HG02840 (cell line): ENCODE results near the gene GMDS.
"Not testable (repeated sequence)": the region's sequence is repeated elsewhere in the genome, so short reads cannot be mapped to it uniquely, and the experiment has no call there.

Source experiments
- ATAC-seq: cut with Tn5 transposase; IDR thresholded peaks from one replicate; pipeline ENCODE4 v1.9.1; 2021; ENCODE audit warnings: mild to moderate bottlenecking, moderate library complexity, moderate number of reproducible peaks; ENCODE audit not compliant: unreplicated experiment, low FRiP score

The GMDS gene

DNA sequence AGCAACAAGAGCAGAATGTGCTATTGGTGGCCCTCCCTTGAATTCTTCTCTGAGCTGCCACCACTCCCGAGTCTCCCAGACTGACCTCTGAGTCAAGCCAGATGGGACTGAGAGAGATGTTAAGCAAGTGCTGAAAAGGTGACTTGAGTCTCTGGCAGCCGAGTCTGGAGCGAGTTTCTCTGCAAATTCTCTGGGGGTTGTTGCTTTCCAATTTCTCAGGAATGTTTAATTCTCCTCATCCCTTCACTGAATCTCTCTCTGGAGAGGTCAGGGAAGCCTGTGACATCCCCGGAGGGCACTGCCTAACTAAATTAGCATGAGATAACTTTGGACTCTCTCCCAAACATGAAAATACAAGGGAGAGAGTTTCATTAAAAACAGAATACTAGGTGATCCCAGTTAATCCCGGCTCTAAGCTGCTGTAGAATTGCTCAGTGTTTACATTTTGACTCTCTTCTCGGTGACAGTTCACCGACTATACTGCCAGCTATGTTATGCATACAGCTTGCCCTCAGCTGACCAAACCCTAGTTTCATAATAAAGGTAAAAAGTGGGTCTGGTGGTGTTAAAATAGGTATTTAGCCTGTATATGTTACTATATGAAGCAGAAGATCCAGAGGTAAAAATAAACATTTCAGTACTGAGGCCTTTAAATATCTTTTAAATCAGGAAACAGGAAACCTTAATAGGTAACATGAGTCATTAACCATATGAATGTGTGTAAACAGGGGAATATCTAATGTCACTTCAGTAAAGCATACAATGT lies 477.7 kb downstream of the GMDS start:
- no peak for ATAC-seq

DNA sequence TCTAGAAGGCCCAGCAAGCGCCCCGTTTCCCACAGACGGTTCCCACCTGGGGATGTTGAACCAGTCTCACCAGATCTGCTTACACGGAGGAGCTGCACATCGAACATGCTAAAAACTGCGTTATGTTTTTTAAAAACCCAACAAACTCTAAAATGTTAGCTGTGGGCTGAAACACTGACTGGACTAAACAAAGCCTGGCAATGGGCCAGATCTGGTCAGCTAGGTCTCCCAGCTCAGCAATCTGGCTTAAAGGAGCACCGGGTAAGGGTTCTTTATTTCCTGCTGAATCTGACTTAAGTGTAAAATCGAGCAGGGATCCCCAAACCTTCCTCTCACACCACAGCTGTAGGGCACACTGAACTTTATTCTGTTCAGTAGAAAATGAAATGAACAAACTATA lies 478.8 kb downstream of the GMDS start:
- no peak for ATAC-seq

DNA sequence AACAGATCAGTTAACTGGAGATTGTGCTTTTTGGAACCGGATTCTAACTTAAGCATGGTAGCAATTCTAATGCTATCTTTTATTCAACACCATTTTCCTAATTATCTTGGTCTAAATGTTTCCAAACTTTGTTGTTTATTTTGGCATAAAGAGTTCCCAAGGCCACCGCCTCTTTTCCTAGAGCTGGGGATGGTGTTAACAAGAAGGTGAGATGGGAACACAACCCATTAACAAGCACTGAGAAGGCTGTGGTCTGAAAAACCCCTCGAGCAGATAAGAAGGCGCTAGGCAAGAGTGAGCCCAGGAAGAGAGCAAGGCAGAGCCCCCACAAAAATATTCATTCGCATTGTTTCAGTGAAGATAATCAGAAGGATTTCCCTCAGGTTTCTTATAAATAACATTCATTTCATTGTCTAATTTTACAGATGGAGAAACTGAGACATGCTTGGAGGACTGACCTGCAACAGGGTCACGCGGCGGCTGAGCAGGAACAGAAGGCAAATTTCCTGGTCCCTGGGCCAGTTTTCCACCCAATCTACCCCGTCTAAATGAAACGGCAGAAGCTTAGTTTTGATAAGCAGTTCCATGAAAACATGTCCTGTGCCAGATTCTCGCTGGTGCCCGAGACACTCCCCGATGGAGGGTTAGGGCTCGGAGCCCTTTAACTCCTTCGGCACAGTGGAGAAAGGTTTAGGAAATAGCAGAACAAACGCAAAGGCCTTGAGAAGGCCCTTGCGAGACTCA lies 480.1 kb downstream of the GMDS start:
- no peak for ATAC-seq

DNA sequence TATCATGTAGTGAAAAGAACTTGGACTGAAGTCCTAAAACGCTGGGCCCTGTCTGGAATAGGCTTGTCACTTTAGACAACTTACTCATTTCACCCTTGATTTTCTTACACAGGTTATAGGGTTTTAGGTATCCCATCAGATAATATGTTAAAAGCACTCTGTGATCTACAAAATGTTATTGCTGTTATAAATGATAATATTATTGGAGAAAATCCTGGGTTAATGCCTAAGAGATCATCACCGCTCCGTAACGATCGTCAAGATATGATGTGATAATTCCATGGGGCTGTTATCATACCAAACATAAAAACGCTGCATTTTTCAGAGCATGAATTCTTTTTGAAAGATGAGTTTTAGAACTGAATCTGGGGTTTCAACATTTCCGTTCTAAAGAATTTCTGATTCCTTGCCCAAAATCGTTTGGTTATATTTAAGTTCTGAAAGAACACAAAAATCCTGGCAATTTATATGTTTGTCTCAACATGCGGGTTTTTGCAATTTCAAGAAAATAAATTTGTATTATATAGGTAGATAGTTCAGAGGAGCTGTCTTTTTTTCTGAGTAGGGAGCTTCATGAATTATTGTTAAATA lies 480.9 kb downstream of the GMDS start:
- ATAC-seq = no peak

DNA sequence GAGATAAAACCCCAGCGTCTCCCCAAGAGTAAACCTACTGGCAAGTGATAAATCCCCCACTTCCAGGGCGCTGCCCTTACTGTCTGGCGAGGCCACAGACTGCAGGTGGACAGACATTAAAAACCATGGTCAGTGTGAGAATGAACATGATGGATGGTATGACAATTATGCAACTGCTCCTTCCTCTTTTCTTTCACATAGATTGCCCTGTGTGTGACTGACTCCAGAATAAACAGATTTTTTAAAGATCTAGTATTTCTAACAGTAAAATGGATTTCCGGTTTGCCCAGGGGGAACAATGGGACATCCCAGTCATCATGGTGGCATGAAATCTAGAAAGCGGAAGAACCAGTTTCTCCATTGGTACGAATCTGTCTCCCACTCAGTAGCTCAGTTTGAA lies 482.0 kb downstream of the GMDS start:
- ATAC-seq = no peak

DNA sequence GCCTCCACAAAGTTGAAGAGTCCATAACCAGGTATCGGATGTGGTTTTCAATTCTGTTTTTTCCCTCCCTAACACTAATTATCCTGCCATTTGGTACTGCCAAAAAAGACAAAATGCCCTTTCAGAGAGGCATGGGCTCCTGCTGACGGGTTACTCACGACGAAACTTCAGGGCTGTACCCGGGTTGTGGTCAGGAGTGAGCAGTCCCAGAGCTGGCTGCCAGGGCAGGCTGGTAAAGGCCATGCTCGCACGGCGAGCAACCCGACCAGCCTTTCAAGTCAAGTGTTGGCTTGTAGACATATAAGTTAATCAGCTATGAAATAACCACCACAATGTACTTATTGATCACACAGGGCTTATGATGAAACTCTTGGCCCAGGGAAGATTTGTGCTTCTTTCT lies 483.2 kb downstream of the GMDS start:
- no peak for ATAC-seq

DNA sequence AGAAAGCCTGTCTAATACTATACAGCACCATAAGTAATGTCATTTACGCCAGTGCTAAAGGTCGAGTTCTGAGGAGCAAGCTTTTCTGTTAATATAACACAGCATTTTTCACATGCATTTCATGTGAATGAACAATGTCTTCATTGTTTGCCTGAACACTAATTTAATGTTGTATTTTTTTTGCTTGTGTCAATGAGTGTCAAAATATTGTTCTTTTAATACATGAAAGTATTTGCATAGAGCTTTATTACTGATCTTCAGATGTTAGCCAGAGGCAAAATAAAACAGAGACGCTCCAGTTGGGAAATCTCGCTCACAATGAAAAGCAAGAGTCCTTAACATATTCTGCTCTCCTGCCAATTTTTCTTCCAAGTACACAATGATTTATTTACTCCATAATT lies 483.9 kb downstream of the GMDS start:
- ATAC-seq = no peak

DNA sequence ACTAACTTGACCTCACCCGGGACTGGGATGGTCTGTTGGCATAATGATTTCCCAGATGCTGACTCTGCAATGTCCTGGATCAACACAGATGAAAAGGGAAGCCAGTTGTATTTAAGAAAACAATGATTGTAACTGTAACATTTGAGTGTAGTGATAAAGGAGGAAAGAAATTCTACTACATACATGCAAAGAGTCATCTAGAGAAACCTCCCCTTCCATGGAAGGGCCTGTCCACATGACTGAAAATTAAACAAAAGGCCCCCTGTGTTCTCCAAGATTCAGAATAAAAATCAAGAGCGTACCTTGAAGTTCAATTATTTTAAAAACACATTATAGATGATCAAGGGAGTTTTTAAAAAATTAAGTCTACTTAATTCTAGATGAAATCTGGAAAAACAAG lies 484.5 kb downstream of the GMDS start:
- no peak for ATAC-seq

DNA sequence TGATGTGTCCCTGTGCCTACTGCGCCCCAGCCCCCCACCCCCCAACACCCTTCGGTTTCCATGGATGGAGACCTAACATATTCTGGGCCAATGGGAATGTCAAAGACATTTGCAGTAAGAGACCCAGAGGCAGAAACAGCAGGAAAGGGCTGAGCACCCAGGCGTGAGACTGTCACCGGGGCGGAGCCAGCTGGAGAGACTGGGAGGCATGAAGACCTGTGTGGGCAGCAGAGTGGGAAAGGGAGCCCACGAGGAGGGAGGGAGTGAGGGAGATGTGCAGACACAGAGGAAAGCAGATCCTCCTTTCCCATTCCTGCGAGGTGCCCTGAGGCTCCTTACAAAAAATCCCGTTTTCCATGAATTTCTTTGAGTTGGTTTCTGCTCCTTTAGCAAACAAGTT lies 485.5 kb downstream of the GMDS start:
- no peak for ATAC-seq

DNA sequence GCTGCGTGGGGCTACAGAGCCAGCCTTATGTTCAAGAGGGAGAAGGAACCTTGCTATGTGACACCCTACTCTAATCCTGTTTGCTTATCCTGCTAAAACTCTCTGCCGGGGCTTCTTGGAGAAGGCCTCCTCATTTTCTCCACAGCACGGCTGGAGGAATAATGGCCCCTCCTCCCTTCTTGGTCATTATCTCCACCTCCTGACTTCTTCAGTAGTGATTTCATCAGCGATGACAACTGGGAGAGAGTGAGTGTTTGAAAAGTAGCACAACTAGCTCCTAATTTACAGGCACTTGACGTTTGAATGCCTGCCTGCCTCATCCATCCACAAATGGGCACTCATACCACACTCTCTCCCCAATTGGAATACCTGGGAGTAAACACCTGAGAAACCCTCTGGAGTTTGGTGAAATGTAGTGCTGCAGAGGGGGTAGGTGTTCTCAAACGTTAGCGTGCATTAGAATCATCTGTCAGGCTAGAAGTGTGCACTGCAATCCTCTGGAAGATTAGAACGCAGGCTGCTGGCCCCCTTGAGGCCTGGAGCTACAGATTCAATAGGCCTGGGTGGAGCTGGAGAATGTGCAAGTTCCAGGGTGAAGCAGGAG lies 487.2 kb downstream of the GMDS start:
- no peak for ATAC-seq

DNA sequence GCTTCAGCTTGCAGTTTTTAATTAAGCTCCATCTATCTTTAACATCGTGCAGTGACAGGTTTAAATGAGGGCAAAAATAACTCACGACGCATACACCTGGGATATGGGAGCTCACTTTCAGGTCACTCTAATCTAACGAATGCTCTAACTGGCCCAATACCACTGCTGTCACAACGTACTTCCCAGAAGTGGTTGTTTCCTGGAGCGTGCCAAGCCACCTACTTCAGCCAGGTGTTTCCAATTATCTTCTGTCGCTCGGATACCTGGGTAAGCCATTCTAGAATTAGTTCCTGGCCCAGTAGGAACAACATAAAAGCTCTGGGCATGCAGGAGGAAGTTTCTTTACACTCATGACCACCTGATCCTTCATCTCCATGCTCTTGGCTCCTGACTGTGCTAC lies 488.3 kb downstream of the GMDS start:
- ATAC-seq = no peak

DNA sequence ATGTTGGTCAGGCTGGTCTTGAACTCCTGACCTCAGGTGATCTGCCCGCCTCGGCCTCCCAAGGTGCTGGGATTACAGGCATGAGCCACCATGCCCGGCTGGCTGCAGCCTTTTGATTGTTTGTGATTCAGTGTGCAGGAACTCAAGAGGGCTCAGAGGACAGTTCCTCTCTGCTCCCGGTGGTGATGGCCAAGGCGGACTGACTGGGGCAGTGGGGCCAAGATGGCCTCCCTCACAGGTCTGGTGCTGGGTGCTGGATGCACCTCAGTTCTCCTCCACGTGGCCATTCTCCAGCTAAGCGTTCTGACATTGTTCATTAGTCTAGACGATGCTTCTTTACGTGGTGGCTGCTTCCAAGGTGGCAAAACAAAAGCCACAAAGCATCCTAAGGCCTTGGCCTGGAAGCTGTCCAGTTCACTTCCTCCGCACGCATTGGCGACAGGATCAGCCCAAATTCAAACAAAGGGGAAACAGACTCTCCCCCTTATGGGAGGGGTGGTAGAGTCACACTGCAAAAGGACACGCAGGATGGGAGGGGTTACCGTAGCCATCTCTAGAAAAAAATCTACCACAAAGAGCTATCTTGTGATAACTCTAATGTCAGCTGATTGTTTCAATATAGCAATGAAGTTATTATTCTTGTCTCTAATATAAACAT lies 488.8 kb downstream of the GMDS start:
- ATAC-seq = no peak

DNA sequence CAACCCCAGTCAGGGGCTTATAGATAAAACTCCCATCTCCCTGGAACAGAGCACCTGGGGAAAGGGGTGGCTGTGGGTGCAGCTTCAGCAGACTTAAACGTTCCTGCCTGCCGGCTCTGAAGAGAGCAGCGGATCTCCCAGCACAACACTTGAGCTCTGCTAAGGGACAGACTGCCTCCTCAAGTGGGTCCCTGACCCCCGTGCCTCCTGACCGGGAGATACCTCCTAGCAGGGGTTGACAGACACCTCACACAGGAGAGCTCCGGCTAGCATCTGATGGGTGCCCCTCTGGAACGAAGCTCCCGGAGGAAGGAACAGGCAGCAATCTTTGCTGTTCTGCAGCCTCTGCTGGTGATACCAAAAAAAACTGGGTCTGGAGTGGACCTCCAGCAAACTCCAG lies 494.3 kb downstream of the GMDS start:
- ATAC-seq = not testable (repeated sequence)

DNA sequence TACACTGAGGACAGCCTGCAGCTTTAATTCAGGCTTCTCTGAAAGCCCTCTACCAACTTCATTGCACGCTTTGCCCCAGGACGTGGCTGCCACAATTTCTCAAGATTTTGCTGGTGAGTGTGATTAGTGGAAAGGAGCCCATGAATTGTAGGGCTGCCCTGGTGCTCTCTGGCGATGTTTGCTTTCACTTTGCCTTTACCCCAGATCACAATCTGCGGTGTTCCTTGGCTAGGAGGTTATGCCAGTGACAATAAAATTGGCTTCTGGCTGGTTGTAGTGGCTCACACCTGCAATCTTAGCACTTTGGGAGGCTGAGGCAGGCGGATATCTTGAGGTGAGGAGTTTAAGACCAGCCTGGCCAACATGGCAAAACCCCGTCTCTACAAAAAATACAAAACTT lies 496.4 kb downstream of the GMDS start:
- ATAC-seq = no peak

DNA sequence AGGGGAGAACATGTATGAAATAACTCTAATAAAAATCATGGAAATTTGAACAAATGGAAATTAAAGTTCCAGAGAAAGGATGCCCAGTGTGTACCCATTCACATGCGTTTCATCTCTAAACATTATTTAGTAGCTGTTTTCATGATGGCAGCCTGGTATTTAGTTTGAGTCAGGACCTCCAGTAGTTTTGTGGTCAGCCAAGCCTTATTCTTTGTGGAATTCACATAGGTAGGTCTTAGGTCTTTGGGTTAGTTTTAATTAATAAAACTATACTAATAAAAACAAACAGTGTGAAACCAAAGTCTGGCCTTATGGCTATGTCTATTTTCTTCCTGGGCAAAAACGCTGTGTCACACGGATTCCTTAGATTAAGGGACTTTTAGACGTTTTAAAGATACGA lies 497.9 kb downstream of the GMDS start:
- no peak for ATAC-seq

DNA sequence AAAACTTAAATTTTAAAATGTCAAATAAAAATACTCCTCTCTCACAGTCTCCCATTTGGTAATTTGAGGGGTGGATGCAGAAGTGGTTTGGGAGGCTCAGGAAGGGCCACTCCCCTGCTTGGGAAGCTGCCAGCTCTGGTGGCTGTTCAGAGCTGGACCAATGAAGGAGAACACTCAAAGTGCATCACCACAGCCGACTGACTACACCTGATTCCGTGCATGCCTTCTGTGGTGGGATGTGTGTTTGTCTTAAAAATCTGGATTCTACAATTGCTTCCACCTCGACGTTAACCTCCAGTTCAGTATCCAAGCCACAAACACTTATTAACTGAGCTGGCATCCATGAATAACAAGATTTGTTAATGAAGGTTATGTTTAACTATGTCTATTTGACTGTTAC lies 498.4 kb downstream of the GMDS start:
- ATAC-seq = no peak

DNA sequence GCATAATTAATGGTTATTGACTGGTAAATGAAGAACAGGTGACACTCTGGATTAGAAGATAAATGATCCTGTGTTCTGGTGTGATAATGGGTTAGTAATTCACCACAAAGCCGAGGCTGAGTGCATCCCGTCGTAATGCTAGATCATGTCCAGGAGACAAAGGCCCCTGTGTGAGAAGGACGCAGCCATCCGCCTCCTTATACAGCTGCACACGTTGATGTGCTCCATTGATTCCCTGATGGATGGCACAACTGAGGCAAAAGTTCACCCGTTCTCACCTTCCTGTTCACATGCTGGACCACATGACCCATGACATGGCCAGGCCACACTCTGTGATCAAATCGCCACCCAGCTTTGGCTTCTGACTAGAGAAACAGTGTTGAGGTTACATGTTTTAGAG lies 499.6 kb downstream of the GMDS start:
- no peak for ATAC-seq

DNA sequence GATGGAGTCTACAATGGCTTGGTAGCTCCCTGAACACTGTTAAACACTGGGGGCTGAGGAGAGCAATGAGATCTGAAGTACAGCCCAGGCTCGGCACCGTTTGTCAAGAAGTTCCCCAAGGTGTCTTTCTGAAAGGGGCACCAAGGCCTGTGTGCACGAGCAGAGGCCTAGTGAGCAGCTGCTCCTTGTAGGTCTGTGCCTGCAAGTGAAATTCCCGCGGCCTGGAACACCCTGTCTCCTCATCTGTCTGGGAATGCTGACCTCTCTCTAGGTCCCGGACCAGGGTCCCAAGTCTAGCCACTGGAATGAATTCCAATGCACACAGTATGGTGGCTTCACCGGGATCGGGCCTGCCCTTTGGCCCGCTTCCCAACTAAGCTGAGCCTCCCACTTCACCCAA lies 500.9 kb downstream of the GMDS start:
- no peak for ATAC-seq

DNA sequence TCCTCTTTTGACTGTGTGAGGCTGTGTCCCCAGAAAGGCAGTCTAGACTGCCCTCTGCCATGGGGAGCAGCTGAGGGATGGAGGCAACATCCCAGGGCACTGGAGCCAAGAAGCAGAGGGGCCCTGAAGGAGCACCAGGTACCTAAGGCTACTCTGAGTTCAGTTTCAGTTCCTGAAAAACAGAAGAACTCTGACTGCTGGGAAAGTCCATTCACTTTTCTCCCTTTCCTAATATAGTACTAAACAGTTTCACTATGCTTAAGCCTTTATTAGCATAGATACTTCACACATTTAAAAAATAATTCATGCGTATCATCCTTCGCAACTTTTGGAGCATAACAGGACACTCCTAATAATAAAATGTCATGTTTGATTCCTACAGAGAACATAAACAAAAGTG lies 505.7 kb downstream of the GMDS start:
- ATAC-seq = peak; percentile 81

DNA sequence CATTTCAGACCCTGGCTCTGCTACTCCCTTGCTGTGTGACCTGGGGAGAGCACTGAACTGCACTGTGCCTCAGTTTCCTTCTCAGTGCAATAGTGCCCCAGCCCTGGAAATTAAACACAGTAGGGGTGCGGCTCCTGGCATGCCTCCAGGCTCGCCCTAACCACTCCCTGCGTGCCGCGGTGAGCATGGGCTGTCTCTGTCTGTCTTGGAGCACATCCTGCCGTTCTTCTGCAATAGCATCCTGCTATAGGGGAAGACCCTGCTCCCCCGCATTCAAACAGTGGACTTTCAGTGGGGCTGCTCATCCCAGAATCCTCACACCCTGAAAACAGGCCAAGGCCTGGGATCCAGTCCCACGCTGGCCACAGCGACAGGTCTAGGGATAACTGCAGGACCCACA lies 506.2 kb downstream of the GMDS start:
- ATAC-seq = peak; percentile 42

DNA sequence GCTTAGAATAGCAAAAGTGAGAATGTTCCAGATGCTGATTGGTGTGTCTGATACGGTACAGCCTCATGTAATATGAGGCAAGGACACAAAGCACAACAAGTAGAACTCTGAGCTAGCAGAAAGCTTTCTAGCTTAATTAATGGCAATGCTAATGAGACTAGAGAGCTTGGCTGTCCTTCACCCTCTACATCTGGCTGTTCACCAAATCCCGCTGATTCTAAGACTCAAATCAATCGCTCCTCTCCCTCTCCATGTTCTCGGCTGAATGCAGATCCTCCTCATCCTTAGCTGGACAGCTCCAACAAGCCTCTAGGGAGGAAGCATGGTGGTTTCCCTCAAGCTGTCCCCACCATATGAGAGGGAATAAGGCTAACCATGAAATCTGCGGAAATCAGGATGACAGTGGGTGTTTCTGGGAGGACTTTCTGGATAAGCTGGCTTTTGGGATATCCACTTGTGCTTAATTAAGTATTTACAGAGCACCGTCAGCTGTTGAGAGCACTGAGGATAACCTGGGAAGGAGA lies 506.8 kb downstream of the GMDS start:
- no peak for ATAC-seq
